ENCODE results near the gene XPNPEP3.

XPNPEP3 gene

DNA sequence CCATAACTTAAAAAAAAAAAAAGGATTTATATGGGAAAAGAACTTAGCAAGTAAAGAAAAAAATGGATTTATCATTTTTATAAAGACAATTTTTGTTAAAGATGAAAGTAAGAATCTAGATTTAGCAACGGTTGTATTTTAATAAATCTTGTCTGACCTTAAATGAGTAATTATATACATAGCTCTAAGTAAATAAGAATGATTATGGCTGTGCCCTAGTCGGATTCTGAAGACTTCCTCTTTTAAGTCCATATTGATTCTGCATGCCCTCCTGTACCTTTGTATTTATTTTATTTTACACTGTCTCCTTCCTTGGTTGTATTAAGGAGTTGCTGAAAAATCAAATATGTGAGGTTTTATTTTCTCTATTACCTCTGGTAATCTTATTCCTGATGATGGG is 101.4 kb downstream of the XPNPEP3 start:
- no peak overlapping the region for H3K27ac ChIP-seq
- TF ChIP-seq, protein P1, sequence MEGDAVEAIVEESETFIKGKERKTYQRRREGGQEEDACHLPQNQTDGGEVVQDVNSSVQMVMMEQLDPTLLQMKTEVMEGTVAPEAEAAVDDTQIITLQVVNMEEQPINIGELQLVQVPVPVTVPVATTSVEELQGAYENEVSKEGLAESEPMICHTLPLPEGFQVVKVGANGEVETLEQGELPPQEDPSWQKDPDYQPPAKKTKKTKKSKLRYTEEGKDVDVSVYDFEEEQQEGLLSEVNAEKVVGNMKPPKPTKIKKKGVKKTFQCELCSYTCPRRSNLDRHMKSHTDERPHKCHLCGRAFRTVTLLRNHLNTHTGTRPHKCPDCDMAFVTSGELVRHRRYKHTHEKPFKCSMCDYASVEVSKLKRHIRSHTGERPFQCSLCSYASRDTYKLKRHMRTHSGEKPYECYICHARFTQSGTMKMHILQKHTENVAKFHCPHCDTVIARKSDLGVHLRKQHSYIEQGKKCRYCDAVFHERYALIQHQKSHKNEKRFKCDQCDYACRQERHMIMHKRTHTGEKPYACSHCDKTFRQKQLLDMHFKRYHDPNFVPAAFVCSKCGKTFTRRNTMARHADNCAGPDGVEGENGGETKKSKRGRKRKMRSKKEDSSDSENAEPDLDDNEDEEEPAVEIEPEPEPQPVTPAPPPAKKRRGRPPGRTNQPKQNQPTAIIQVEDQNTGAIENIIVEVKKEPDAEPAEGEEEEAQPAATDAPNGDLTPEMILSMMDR (IDR thresholded peaks at IDR 0.05) = no peak
- no peak overlapping the region for H3K4me3 ChIP-seq (ENCODE audit: low read depth in 1 of 2, low read length in 1 of 2)
- H3K4me1 ChIP-seq (ENCODE audit: control insufficient read depth in 1 of 2, insufficient read depth in 1 of 2, low read depth in 1 of 2, low read length in 1 of 2) = no peaks in the 10 kb centered on the region
- peaks cover 20% of the 10 kb centered on the region for H3K36me3 ChIP-seq
- no peaks in the 10 kb centered on the region for H3K9me3 ChIP-seq
- H3K27me3 ChIP-seq = no peaks in the 10 kb centered on the region

DNA sequence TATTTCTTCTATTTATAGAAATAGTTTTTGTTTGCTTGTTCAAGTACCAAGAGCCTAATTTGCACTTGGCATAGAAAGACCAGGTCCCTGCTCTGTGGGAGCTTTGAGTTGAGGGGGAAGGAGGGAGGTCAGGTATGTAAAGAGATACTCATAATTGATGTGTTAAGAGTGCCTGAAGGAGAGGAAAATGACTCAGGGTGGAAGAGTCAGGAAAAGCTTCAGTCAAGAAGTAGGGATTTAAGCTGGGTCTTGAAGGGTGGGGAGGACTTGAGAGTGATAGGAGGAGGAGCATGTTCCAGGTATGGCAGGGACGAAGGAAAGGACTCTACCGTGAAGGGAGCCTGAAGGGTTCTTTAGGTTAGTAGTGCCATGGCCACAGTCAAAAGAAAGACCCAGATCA is 103.2 kb downstream of the XPNPEP3 start:
- no peak overlapping the region for H3K4me3 ChIP-seq (ENCODE audit: low read depth in 1 of 2, low read length in 1 of 2)
- no peaks in the 10 kb centered on the region for H3K27me3 ChIP-seq
- no peaks in the 10 kb centered on the region for H3K4me1 ChIP-seq (ENCODE audit: control insufficient read depth in 1 of 2, insufficient read depth in 1 of 2, low read depth in 1 of 2, low read length in 1 of 2)
- no peak overlapping the region for H3K27ac ChIP-seq
- H3K9me3 ChIP-seq = no peaks in the 10 kb centered on the region
- peaks cover 35% of the 10 kb centered on the region for H3K36me3 ChIP-seq
- TF ChIP-seq, protein P1 (IDR thresholded peaks at IDR 0.05) = no peak

DNA sequence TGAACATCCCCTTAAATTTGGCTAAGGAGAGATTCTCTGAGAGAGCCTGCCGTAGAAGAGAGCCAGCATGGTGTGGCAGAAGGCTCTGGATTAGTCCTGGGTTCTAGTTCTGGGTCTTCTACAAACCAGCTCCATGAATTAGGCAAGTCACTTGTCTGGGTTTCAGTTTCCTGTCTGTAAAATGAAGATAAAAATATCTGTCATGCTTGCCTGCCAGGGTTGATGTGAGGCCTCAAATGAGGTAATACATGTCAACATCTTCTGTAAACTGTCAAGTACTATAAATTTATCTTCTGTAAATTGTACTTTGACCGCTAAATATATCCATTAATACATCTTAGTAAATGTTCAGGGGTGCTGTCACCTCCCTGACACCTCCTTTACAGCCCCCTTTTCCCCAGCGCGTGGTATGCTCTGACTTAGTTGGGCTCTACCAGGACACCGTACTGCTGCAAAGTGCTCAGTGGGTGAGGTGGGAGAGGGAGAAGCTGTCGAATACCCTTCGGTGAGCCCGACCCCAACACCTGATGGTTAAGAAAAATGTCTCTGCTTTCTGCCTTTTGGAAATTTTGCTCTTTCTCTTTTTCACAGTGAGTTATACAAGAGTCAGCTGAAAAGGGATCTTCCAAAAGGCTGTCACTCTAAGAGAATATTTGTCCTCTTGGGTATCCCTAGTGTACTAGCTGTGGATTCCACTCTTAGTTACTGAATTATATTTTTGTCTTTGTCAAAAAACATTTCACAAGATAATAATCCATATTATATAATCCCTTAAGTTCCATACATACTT is 109.2 kb downstream of the XPNPEP3 start:
- Histone ChIP-seq H3K4me1 (ENCODE audit: control insufficient read depth in 1 of 2, insufficient read depth in 1 of 2, low read depth in 1 of 2, low read length in 1 of 2) (peaks cover 23 to 24% of the 10 kb centered on the region in 2 experiments), H3K4me3 (ENCODE audit: low read depth in 1 of 2, low read length in 1 of 2) (no peak overlapping the region), H3K9me3 (no peaks in the 10 kb centered on the region), H3K27ac (peak overlapping the region; percentile 73), H3K27me3 (no peaks in the 10 kb centered on the region), H3K36me3 (peaks cover 30% of the 10 kb centered on the region)
- TF ChIP-seq, protein P1 (IDR thresholded peaks at IDR 0.05) = no peak

DNA sequence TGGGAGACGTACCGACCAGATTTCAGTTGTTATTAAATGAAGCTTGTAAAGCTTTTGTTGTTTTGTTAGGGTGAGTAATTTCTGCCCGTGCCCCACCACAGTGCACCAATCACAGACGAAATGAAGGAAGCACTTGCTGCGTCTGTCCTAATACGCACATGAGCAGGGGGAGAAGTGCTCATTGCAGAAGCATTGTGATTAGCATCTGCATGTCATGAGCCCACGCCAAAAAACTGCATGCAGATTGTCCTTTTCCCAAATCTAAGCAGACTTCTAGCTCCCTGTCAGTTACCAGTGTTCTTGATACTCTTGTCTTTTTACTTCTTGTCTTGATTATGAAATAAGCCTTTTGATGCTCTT is 109.8 kb downstream of the XPNPEP3 start:
- TF ChIP-seq, protein P1 (IDR thresholded peaks at IDR 0.05) = no peak
- H3K36me3 ChIP-seq = peaks cover 32% of the 10 kb centered on the region
- no peak overlapping the region for H3K4me3 ChIP-seq (ENCODE audit: low read depth in 1 of 2, low read length in 1 of 2)
- peak overlapping the region; percentile 73 for H3K27ac ChIP-seq
- peaks cover 23 to 24% of the 10 kb centered on the region in 2 experiments for H3K4me1 ChIP-seq (ENCODE audit: control insufficient read depth in 1 of 2, insufficient read depth in 1 of 2, low read depth in 1 of 2, low read length in 1 of 2)
- H3K27me3 ChIP-seq = no peaks in the 10 kb centered on the region
- no peaks in the 10 kb centered on the region for H3K9me3 ChIP-seq

DNA sequence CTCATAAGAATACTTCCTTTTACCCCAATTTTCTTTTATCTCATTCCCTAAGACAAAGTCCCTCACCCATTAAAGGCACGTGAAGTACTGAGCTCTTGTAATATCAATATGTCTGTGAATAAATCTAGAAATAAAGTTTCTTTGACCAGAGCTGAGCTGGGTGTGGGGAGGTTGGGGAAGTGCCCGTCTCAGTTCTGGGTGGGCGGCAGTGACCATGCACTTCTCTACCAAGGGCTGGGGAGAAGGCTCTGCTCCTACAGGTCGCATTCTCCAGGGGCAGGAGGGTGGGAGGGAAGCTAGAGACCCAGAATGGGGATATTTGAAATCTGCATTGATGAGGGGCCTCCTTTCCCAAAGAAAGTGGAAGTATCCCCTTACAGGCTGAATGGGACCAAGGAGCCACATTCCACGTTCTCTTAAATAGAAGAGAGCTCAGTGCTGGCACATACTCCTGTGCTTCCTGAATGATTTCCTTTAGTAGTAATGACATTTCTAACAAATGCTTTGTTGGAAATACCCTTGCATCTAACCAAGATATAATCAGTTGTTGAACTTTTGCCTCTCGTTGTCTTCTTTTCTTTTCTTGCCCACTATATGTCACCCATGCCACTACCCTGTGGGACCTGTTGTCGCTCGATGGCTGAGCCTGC is 110.3 kb downstream of the XPNPEP3 start:
- peaks cover 23 to 24% of the 10 kb centered on the region in 2 experiments for H3K4me1 ChIP-seq (ENCODE audit: control insufficient read depth in 1 of 2, insufficient read depth in 1 of 2, low read depth in 1 of 2, low read length in 1 of 2)
- peak overlapping the region; percentile 73 for H3K27ac ChIP-seq
- TF ChIP-seq, protein P1 (IDR thresholded peaks at IDR 0.05) = no peak
- H3K27me3 ChIP-seq = no peaks in the 10 kb centered on the region
- peaks cover 38% of the 10 kb centered on the region for H3K36me3 ChIP-seq
- H3K9me3 ChIP-seq = no peaks in the 10 kb centered on the region
- H3K4me3 ChIP-seq (ENCODE audit: low read depth in 1 of 2, low read length in 1 of 2) = no peak overlapping the region
